Measurements from ENCODE around the gene PHKB.

PHKB gene

DNA sequence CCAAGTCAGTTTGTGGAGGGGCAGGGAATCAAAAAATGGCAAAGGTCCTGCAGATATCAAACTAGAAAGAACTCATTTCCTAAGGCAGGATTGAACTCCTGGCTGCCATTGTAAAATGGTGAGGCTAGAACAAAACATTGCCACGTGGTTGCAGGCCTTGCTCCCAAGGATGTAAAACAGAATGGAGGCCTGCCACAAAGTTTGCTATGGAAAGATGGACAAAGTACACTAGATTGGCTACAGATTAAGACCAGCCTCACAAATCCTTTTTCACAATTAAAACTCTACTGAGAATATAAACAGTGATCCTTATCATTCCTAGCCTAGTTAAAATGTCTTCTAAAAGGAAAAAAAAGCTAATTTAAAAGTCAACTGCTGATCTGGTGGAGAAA lies 30.9 kb downstream of the PHKB start:
- TF ChIP-seq CREB1 (IDR thresholded peaks at IDR 0.05; ENCODE audit: low read depth) (no peak), ZBTB7A (IDR thresholded peaks at IDR 0.05; ENCODE audit: low read depth) (no peak), CEBPB (IDR thresholded peaks at IDR 0.05) (no peak), RAD21 (IDR thresholded peaks at IDR 0.05; ENCODE audit: low read depth) (no peak), YY1 (IDR thresholded peaks at IDR 0.05; ENCODE audit: low read depth) (no peak), NFIC (IDR thresholded peaks at IDR 0.05) (no peak)
- TF ChIP-seq, protein P1, sequence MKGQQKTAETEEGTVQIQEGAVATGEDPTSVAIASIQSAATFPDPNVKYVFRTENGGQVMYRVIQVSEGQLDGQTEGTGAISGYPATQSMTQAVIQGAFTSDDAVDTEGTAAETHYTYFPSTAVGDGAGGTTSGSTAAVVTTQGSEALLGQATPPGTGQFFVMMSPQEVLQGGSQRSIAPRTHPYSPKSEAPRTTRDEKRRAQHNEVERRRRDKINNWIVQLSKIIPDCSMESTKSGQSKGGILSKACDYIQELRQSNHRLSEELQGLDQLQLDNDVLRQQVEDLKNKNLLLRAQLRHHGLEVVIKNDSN (IDR thresholded peaks at IDR 0.05) = no peak
- TF ChIP-seq, protein P2, sequence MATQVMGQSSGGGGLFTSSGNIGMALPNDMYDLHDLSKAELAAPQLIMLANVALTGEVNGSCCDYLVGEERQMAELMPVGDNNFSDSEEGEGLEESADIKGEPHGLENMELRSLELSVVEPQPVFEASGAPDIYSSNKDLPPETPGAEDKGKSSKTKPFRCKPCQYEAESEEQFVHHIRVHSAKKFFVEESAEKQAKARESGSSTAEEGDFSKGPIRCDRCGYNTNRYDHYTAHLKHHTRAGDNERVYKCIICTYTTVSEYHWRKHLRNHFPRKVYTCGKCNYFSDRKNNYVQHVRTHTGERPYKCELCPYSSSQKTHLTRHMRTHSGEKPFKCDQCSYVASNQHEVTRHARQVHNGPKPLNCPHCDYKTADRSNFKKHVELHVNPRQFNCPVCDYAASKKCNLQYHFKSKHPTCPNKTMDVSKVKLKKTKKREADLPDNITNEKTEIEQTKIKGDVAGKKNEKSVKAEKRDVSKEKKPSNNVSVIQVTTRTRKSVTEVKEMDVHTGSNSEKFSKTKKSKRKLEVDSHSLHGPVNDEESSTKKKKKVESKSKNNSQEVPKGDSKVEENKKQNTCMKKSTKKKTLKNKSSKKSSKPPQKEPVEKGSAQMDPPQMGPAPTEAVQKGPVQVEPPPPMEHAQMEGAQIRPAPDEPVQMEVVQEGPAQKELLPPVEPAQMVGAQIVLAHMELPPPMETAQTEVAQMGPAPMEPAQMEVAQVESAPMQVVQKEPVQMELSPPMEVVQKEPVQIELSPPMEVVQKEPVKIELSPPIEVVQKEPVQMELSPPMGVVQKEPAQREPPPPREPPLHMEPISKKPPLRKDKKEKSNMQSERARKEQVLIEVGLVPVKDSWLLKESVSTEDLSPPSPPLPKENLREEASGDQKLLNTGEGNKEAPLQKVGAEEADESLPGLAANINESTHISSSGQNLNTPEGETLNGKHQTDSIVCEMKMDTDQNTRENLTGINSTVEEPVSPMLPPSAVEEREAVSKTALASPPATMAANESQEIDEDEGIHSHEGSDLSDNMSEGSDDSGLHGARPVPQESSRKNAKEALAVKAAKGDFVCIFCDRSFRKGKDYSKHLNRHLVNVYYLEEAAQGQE (IDR thresholded peaks at IDR 0.05; ENCODE audit: low read depth) = no peak

DNA sequence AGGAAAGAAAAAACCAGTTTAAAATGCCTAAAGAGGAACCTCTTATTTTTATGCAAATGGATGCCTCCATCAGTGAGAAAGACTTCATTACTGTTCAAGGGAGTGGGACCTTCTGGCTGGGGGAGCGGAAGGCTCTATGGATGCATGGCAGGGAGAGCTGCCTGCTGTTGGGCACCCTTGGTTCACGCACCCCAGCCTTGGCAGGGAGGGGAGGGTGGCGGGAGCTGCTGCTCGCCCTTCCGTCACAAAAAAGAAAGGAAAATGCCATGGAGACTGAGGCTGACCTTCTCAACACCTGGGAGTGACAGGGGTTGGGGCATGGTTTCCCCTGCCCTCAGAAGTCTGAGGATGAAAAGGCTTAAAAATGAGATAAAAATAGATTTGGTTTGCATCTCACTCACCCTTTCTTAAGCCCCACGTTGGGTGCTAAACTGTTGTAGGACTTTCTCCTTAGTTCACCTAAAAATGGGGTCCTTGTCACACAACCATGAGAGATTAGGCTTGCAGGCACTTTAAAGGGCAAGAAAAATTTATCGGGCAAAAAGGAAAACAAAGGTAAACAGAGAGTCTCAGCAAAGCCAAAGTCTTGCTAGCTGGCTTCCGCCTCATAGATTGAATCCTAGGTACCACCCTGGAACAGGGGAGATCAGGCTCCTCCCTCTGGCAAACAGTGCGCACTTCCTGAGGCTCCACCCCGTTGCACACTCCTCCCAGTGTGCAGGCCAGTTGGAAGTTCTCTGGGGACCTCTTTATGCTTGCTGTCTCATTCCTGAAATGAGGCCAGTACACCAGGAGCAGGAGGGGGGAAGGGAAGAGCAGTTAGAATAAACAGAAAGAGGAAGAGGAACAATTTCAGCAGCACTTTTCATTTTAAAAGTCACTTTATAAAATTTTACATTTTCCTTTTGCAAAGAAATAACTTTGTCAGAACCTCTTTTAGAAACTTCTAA lies 31.6 kb downstream of the PHKB start:
- TF ChIP-seq TAF1 (IDR thresholded peaks at IDR 0.05; ENCODE audit: low read depth) (no peak), ZBTB7A (IDR thresholded peaks at IDR 0.05; ENCODE audit: low read depth) (no peak)
- TF ChIP-seq, protein P2 (IDR thresholded peaks at IDR 0.05; ENCODE audit: low read depth) = no peak
- TF ChIP-seq, protein P3, sequence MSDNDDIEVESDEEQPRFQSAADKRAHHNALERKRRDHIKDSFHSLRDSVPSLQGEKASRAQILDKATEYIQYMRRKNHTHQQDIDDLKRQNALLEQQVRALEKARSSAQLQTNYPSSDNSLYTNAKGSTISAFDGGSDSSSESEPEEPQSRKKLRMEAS (IDR thresholded peaks at IDR 0.05) = no peak

DNA sequence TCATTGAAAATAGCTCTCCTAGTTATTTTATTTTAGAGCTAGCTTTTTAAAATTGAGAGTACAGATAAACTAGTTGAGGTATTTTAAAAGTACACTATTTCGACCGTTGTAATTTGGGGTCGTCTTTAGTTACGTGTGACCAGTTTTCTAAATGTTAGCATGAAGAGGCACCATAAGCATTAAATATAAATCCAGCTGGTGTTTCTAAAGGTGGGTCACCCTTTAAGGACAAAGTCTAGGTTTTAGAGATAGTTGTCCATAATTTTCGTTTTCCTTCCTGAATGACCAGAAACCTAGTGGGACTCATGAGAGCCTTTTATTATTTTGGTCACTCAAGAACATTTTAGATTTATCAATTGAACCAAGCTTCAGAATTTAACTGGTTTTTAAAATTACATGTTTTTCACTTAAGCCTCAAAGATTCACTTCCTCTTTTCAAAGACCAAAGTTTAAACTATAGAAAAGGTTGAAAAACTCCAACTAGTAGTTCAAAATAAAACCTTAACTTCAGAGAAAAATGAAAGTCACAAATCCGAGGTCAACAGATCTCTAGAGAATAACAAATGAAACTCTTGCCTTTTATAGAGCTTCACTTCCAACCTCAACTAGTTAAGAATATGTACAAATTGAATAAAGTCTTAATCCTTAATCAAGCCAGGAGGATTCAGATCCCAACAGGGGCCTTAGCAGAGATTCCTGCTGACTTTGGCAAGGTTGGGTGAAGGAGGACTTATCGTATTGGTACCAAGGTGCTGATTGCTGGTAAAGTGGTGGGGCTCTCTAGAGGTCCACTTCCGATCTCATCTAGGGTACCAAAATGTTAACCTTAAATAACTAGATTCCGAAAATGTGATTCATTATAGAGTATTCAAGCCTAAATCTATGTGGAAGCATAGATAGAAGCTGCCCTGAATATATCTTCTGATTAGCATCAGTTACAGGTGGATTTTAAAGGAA lies 32.5 kb downstream of the PHKB start:
- TF ChIP-seq ZBTB7A (IDR thresholded peaks at IDR 0.05; ENCODE audit: low read depth) = no peak
- TF ChIP-seq TEAD4 (IDR thresholded peaks at IDR 0.05) = no peak
- no peak for TF ChIP-seq YY1 (IDR thresholded peaks at IDR 0.05; ENCODE audit: low read depth)
- TF ChIP-seq CEBPB (IDR thresholded peaks at IDR 0.05) = no peak
- no peak for TF ChIP-seq EP300 (IDR thresholded peaks at IDR 0.05; ENCODE audit: borderline replicate concordance)
- TF ChIP-seq, protein P2 (IDR thresholded peaks at IDR 0.05; ENCODE audit: low read depth) = no peak
- no peak for TF ChIP-seq EGR1 (IDR thresholded peaks at IDR 0.05)
- TF ChIP-seq, protein P1 (IDR thresholded peaks at IDR 0.05) = no peak
- TF ChIP-seq NFIC (IDR thresholded peaks at IDR 0.05) = no peak
- TF ChIP-seq TCF12 (IDR thresholded peaks at IDR 0.05; ENCODE audit: low read depth) = no peak
- no peak for TF ChIP-seq TAF1 (IDR thresholded peaks at IDR 0.05; ENCODE audit: low read depth)
- TF ChIP-seq, protein P3 (IDR thresholded peaks at IDR 0.05) = no peak
- no peak for TF ChIP-seq CREB1 (IDR thresholded peaks at IDR 0.05; ENCODE audit: low read depth)
- TF ChIP-seq FOXM1 (IDR thresholded peaks at IDR 0.05; ENCODE audit: borderline replicate concordance, low read depth) = no peak
- TF ChIP-seq RAD21 (IDR thresholded peaks at IDR 0.05; ENCODE audit: low read depth) = no peak
